ENCODE measurements around the gene ROM1.

DNA sequence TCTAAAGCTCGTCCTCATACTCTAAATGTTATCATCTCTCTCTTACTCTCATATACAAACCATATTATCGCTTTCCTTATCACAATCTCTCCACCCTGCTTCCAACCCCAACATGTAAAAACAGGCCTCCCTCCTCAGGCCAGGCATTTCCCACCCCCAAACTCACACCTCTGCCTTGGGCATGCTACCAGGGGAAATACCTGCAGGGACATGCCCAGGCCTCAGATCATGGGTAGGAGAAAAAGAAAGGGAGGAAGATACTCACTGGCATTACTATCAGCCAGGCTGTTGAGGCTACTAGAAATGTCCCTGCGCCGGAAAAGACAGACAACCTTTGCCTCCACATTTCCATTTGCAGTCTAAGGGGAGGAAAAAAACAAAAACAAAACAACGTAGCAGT, 13.2 kb upstream of the ROM1 start:
- TF ChIP-seq TAF1 (IDR thresholded peaks at IDR 0.05; ENCODE audit: low read depth, low read length) (no peak), POLR2A (IDR thresholded peaks at IDR 0.05; ENCODE audit: low read depth, low read length) (no peak), POLR2AphosphoS5 (IDR thresholded peaks at IDR 0.05; ENCODE audit: low read depth, low read length) (no peak), PAX5 (IDR thresholded peaks at IDR 0.05; ENCODE audit: insufficient read depth, low read length, severe bottlenecking) (no peak), SPI1 (IDR thresholded peaks at IDR 0.05; ENCODE audit: low read depth, low read length) (no peak)
